Panc1 (cell line): ENCODE measurements around the gene CDKN1C.

Experiments
- TCF7L2 ChIP-seq: IDR thresholded peaks from 2 replicates; pipeline ENCODE4 v1.6.1; 2011; ENCODE audit warnings: mild to moderate bottlenecking, low read depth, low read length, inconsistent platforms
- TF ChIP-seq, protein P1 (sequence below): fragments of 450-650 bp; IDR thresholded peaks from 2 replicates; pipeline ENCODE4 v1.5.1; 2017; ENCODE audit warnings: mild to moderate bottlenecking

DNA sequence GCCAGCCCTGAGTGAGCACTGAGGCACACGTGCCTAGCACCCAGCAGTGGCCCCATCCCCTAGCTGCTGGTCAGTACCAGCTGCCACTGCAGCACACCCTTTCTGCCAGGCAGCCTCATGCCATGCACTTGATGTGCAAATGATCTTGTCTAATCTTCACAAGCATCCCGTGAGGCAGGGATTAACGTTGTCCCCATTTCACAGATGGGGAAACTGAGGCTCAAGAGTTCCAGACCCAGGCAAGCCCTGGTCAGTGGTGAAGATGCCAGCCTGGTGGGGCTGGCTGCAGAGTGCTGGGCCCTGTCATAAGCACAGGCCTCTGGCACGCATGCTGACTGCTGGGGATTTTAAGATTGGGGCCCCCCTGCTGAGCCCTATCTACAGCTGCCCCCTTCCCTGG lies 8.4 kb upstream of the CDKN1C start:
- TF ChIP-seq TCF7L2, result no peak
- TF ChIP-seq, protein P1, sequence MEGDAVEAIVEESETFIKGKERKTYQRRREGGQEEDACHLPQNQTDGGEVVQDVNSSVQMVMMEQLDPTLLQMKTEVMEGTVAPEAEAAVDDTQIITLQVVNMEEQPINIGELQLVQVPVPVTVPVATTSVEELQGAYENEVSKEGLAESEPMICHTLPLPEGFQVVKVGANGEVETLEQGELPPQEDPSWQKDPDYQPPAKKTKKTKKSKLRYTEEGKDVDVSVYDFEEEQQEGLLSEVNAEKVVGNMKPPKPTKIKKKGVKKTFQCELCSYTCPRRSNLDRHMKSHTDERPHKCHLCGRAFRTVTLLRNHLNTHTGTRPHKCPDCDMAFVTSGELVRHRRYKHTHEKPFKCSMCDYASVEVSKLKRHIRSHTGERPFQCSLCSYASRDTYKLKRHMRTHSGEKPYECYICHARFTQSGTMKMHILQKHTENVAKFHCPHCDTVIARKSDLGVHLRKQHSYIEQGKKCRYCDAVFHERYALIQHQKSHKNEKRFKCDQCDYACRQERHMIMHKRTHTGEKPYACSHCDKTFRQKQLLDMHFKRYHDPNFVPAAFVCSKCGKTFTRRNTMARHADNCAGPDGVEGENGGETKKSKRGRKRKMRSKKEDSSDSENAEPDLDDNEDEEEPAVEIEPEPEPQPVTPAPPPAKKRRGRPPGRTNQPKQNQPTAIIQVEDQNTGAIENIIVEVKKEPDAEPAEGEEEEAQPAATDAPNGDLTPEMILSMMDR, result no peak
